GM21528 (cell line): ENCODE measurements around the gene KCTD19.

Experiments used
- ATAC-seq: cut with Tn5 transposase; IDR thresholded peaks from one replicate; pipeline ENCODE4 v1.9.1; 2021; ENCODE audit warnings: mild to moderate bottlenecking, moderate library complexity; ENCODE audit not compliant: unreplicated experiment, low FRiP score

The KCTD19 gene

DNA sequence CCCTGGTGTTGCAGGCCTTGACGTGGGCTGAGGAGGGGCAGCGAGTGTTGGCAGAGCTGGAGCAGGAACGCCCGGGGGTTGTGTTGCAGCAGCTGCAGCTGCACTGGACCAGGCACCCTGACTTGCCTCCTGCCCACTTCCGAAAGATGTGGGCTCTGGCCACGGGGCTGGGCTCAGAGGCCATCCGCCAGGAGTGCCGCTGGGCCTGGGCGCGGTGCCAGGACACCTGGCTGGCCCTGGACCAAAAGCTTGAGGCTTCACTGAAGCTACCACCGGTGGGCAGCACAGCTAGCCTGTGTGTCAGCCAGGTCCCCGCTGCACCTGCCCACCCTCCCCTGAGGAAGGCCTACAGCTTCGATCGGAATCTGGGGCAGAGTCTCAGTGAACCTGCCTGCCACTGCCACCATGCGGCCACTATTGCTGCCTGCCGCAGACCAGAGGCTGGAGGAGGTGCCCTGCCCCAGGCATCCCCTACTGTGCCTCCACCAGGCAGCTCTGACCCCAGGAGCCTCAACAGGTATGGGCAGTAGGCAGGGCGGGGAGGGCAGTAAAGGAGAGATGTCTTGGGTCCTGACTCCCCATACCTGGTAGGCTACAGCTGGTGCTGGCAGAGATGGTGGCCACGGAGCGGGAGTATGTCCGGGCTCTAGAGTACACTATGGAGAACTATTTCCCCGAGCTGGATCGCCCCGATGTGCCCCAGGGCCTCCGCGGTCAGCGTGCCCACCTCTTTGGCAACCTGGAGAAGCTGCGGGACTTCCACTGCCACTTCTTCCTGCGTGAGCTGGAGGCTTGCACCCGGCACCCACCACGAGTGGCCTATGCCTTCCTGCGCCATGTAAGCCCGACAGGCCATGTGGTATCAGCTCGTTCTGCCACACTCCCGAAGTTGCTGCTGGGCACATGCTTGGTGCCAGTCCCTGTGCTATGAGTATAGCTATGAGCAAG is 41.6 kb downstream of the KCTD19 start:
- no peak for ATAC-seq

GRCh38 chr16:67283826-67284555 is 42.5 kb downstream of the KCTD19 start:
- no peak for ATAC-seq

DNA sequence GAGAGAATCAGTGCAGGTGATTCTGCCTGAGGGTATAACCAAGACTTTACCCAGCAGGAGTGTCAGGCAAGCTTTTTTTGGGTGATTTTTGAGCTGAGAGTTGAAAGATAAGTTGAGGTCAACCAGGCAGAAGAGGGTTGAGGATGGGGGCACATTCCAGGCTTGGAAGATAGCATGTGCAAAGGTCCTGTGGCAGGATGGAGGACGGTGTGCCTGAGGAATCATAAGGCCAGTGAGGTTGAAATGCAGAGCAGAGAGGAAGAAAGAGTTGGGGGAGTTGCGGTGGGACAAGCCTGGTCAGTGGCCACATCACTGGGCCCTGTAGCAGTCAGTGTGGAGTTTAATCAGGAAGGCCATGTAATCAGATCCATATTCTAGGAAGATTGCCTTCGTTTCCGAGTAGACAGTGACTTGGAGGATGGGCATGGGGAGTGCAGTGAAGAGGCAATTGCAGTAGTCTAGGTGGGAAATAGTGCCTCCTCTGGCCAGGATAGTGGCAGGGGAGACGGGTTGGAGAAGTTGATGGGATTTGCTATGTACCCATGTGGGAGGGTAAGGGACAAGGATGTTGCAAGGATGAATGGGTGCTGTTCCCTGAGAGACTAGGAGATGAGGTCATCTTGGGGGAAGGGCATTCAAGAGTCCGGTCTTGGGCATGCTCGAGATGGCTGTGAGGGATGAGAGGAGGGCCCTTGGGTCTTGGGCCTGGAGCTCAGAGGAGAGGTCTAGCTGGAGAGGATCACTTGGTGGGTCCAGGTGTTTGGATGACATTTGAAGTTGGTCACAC is 43.3 kb downstream of the KCTD19 start:
- ATAC-seq, result no peak

- no peak for ATAC-seq
Observed at GRCh38 chr16:67282447-67282805, 44.1 kb downstream of the KCTD19 start.

DNA sequence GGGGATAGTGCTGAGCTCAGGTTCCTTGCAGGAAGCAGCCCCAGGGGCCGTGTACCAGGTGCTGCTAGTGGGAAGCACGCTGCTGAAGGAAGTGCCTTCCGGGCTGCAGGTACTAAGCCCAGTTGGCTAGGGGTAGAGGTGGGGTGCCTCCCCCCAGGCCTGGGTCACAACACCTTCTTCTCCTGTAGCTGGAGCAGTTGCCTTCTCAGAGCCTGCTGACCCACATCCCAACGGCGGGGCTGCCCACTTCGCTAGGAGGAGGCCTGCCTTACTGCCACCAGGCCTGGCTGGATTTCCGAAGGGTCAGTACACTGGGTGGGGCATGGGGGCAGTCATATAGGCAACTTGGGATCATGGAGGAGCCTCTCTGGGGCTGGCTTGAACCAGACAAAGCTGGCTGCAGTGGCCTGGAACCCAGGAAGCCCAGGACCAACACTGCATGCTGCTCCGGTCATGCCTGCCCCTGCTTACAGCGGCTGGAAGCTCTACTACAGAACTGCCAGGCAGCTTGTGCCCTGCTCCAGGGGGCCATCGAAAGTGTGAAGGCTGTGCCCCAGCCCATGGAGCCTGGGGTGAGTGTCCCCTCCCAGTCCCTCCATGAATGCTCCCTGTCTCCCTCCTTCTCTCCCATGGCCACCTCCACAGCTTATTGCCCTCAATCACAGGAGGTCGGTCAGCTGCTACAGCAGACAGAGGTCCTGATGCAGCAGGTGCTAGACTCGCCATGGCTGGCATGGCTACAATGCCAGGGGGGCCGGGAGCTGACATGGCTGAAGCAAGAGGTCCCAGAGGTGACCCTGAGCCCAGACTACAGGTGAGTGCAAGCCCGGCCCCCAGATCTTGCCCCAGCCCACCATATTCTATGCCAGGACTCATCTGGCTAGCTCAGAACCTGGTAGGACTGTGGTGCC is 44.8 kb downstream of the KCTD19 start:
- no peak for ATAC-seq

DNA sequence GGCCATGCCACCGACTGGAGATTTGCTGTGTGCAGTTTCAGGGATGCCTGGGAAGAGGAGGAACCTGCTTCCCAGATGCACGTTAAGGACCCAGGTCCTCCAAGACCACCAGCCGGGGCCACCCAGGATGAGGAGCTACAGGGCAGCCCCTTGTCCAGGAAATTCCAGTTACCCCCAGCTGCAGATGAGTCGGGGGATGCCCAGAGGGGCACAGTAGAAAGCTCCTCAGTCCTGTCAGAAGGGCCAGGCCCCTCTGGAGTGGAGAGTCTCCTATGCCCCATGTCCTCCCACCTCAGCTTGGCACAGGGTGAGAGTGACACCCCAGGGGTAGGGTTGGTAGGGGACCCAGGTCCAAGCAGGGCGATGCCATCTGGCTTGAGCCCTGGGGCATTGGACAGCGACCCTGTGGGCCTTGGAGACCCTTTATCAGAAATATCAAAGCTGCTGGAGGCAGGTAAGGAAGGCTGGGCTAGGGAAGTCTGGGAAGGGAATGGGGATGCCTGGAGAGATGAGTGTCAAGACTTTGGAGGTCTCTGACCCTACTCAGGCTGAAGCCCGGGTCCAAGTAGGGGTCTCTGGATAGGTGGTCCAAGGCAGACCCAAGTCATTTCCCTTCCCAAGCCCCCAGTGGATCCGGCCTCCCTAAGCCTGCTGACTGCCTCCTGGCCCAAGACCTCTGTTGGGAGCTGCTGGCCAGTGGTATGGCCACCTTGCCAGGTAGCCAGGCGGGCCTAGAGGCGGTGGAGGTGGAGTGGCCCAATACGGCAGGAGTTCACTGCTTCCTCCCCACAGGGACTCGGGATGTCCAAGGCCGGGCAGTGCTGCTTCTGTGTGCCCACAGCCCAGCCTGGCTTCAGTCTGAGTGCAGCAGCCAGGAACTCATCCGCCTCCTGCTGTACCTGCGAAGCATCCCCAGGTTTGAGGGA is 46.2 kb downstream of the KCTD19 start:
- ATAC-seq, result no peak

- ATAC-seq, result peak; percentile 66
Observed at GRCh38 chr16:67279296-67280089, 47.0 kb downstream of the KCTD19 start, which contains the start of gene PLEKHG4. Gene PLEKHG4, plus strand, starts transcription at chr16:67279532. Its CDS starts 513 bp downstream, at chr16:67280045.

GRCh38 chr16:67278773-67279295 is 47.7 kb downstream of the KCTD19 start:
- peak; percentile 25 for ATAC-seq

- no peak for ATAC-seq
Observed at GRCh38 chr16:67277999-67278772, 48.4 kb downstream of the KCTD19 start.

- ATAC-seq, result no peak
Observed at GRCh38 chr16:67277294-67277998, 49.1 kb downstream of the KCTD19 start.

GRCh38 chr16:67275321-67275720 is 51.2 kb downstream of the KCTD19 start:
- ATAC-seq, result no peak

DNA sequence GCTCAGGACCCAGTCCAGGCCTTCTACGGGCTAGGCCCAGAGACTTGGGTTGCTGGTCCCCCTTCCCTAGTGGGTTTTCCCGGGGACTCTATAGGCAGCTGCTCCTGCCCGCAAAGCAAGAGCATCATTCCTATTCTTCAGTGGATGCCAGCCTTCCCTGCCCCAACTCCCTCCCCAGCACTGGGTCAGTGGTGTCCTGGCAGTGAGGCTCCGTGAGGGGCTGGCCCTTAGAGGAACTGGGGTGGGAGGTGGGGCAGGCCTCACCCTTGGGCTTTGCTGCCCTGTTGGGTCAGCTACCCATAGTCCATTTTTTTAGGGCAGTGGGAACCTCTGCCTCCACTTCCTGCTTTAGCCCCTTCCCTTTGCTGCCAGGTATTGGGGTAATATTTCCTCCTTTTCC is 55.1 kb downstream of the KCTD19 start:
- no peak for ATAC-seq

DNA sequence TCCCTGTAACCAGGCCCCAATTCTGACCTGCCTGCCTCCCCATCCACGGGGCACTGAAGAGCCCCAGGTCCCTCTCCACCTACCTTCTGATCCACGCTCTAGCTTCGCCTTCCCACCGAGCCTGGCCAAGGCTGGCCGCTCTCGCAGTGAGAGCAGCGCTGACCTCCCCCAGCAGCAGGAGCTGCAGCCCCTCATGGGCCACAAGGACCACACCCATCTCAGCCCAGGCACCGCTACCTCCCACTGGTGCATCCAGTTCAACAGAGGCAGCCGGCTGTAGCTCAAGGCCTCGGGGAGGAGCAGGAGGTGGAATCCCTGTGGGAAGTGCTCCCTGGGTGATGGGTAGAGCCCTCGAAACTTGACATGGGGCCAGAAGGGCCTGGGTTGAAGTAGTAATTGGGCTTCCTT is 55.6 kb downstream of the KCTD19 start:
- ATAC-seq, result no peak

DNA sequence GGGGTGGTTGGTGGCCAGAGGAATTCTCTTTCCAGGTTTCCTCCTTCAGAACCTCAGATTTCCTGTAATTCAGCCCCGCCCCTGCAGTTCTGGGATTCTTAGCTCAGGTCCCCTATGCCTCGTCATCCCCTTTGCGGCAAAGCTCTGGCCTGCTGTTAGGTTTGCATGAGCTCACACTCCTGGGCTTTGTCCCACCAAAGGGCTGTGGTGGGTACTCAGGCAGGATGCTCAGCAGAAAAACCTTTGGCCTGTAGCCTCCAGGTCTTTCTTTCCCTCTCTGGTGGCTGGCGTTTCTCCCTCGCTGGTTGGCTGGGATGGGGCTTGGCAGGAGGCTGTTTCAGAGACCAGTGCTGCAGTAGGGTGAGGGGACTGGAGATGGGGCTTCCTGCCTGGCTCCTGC is 56.8 kb downstream of the KCTD19 start:
- ATAC-seq, result no peak

DNA sequence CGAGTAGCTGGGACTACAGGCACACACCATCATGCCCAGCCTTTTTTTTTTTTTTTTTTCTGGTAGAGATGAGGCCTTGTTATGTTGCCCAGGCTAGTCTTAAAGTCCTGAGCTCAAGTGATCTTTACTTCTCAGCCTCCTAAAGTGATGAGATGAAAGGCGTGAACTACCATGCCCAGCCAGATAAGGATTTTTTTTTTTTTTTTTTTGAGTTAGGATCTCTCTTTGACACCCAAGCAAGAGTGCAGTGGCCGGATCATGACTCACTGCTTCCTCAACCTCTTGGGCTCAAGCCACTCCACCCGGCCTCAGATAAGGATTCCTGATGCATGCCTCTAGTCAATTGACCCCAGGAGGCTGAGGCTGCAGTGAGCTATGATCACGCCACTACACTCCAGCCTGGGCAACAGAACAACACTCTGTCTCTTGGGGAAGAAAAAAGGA is 58.4 kb downstream of the KCTD19 start:
- ATAC-seq, result no peak

- ATAC-seq, result no peak
Observed at GRCh38 chr16:67265834-67266233, 60.7 kb downstream of the KCTD19 start.
